Endothelial cell of umbilical vein (primary cell): Measurements from ENCODE around the gene TIMM17A. TPM values are rescaled to one million over a fixed set of nuclear protein-coding genes. Genes with fewer than 3 reads are reported as not detected.

Experiments
- BruUV-seq: library from RNA; stranded (reverse); fragments of 400-500 nt; replicated peaks from 2 replicates; lab custom pipeline; 2021; lab: Mats Ljungman, UMichigan
- CTCF ChIA-PET: fragments of 300-600, 350-600 bp; sonication (Branson Sonifier 250); formaldehyde crosslinking; loops from one replicate; lab custom pipeline; 2021; ENCODE audit warnings: antibody characterized with exemption, inconsistent platforms; lab: Charles Lee
- POLR2A ChIA-PET: fragments of 300-600, 350-600 bp; sonication (Branson Sonifier 250); formaldehyde crosslinking; loops from one replicate; lab custom pipeline; 2021; ENCODE audit warnings: antibody characterized with exemption, inconsistent platforms; lab: Charles Lee
- DNase-seq: peaks from one replicate; pipeline ENCODE4 v3.0.0-alpha.2; 2011; ENCODE audit warnings: low read depth, low spot score
- FAIRE-seq: peaks from 2 replicates; lab custom pipeline; 2011; peaks lifted over from hg19 to GRCh38; lab: Jason Lieb, UNC
- H2AFZ ChIP-seq: 2 replicates; pipeline ENCODE4 v1.6.0; 2012; ENCODE audit warnings: low read depth, low read length, control low read depth, inconsistent platforms
- H3K27ac ChIP-seq: 2 replicates; pipeline ENCODE4 v1.5.1; 2011; ENCODE audit warnings: low read depth, mild to moderate bottlenecking, control low read depth, low read length, moderate library complexity; ENCODE audit not compliant: insufficient read depth
- H3K27me3 ChIP-seq, 2 experiments: 2 replicates each; pipeline versions ENCODE4 v1.6.0 to v1.6.1; 2011; ENCODE audit warnings: low read length in 2 of 2, mixed read lengths in 1 of 2; ENCODE audit not compliant: control insufficient read depth in 2 of 2, insufficient read depth in 2 of 2
- H3K36me3 ChIP-seq, 2 experiments: 2 replicates in 1 of 2; 3 replicates in 1 of 2; pipeline ENCODE4 v1.5.1; 2011; ENCODE audit warnings: low read length in 2 of 2, mild to moderate bottlenecking in 1 of 2, moderate library complexity in 1 of 2; ENCODE audit not compliant: control insufficient read depth in 2 of 2, insufficient read depth in 2 of 2; ENCODE audit errors: extremely low read depth in 1 of 2
- H3K4me1 ChIP-seq: 3 replicates; pipeline ENCODE4 v1.5.1; 2011; ENCODE audit warnings: mild to moderate bottlenecking, low read length; ENCODE audit not compliant: control insufficient read depth, insufficient read depth; ENCODE audit errors: extremely low read depth
- H3K4me2 ChIP-seq: 2 replicates; pipeline ENCODE4 v1.6.1; 2011; ENCODE audit warnings: low read length, control low read depth, mixed read lengths; ENCODE audit not compliant: insufficient read depth
- H3K4me3 ChIP-seq, 3 experiments: fragments of 200-600 bp in 1 of 3; sonication (generic), shearing (Covaris generic) in 1 of 3; replicated peaks in 1 of 3; 2 replicates each; pipeline ENCODE4 v1.5.1; 2011 to 2016; ENCODE audit warnings: control low read depth in 3 of 3, low read length in 3 of 3, mild to moderate bottlenecking in 2 of 3, inconsistent platforms in 1 of 3, low read depth in 1 of 3, moderate library complexity in 1 of 3; ENCODE audit not compliant: insufficient read depth in 1 of 3
- H3K79me2 ChIP-seq: 2 replicates; pipeline ENCODE4 v1.6.0; 2012; ENCODE audit warnings: low read length, inconsistent platforms; ENCODE audit not compliant: control insufficient read depth, insufficient read depth
- H3K9ac ChIP-seq: replicated peaks from 2 replicates; pipeline ENCODE3; 2011; ENCODE audit warnings: low read length, control low read depth; ENCODE audit not compliant: insufficient read depth; ENCODE audit errors: extremely low read depth
- H3K9me1 ChIP-seq: replicated peaks from 3 replicates; pipeline ENCODE4 v1.6.0; 2011; ENCODE audit warnings: mild to moderate bottlenecking, low read length; ENCODE audit not compliant: control insufficient read depth, insufficient read depth; ENCODE audit errors: extremely low read depth
- H3K9me3 ChIP-seq: replicated peaks from 2 replicates; pipeline ENCODE4 v1.5.1; 2012; ENCODE audit warnings: low read length, inconsistent platforms; ENCODE audit not compliant: control insufficient read depth, insufficient read depth
- H4K20me1 ChIP-seq: replicated peaks from 2 replicates; pipeline ENCODE3; 2011; ENCODE audit warnings: mild to moderate bottlenecking, low read length; ENCODE audit not compliant: control insufficient read depth, insufficient read depth; ENCODE audit errors: extremely low read depth
- CTCF ChIP-seq, 2 donors: IDR thresholded peaks; 1 replicate in 1 of 2; 2 replicates in 1 of 2; pipeline ENCODE4 v1.5.1; 2011; ENCODE audit warnings: low read length in 2 of 2, mild to moderate bottlenecking in 2 of 2, moderate library complexity in 2 of 2, control low read depth in 1 of 2, inconsistent platforms in 1 of 2, low read depth in 1 of 2; ENCODE audit not compliant: insufficient read depth in 1 of 2; ENCODE audit errors: extremely low read depth in 1 of 2
- EZH2 ChIP-seq: IDR thresholded peaks from 2 replicates; pipeline ENCODE4 v1.6.1; 2012; ENCODE audit warnings: borderline replicate concordance, low read depth, mild to moderate bottlenecking, moderate library complexity, low read length, inconsistent platforms; ENCODE audit not compliant: severe bottlenecking
- FOS ChIP-seq: IDR thresholded peaks from 2 replicates; pipeline ENCODE4 v1.6.1; 2011; ENCODE audit warnings: mild to moderate bottlenecking, low read length, moderate library complexity, borderline replicate concordance; ENCODE audit not compliant: insufficient read depth
- GATA2 ChIP-seq: IDR thresholded peaks from 2 replicates; pipeline ENCODE4 v1.7.0; 2011; ENCODE audit warnings: low read depth, mild to moderate bottlenecking, moderate library complexity, mixed read lengths, low read length; ENCODE audit not compliant: insufficient read length, insufficient read depth
- JUN ChIP-seq: IDR thresholded peaks from 2 replicates; pipeline ENCODE4 v1.6.1; 2011; ENCODE audit warnings: borderline replicate concordance, low read depth; ENCODE audit not compliant: insufficient read length, insufficient read depth
- MAX ChIP-seq: IDR thresholded peaks from 2 replicates; pipeline ENCODE4 v1.6.1; 2011; ENCODE audit not compliant: insufficient read depth, insufficient read length
- MYC ChIP-seq: IDR thresholded peaks from one replicate; pipeline ENCODE4 v1.6.1; 2011; ENCODE audit warnings: mild to moderate bottlenecking, low read depth, low read length
- POLR2A ChIP-seq: IDR thresholded peaks from 2 replicates; pipeline ENCODE4 v1.6.1; 2012; ENCODE audit warnings: low read depth, mild to moderate bottlenecking, control low read depth, low read length
- POLR2AphosphoS5 ChIP-seq: IDR thresholded peaks from 2 replicates; pipeline ENCODE4 v1.6.1; 2012; ENCODE audit warnings: low read depth, mild to moderate bottlenecking, control low read depth, low read length, moderate library complexity; ENCODE audit not compliant: insufficient read depth
- dilution Hi-C: fragments of 300-500 bp; cut with MboI; formaldehyde crosslinking; loops from one replicate; pipeline ENCODE4 v1.15.0; 2019; ENCODE audit warnings: low sequenced_read_pairs; ENCODE audit not compliant: extremely low pct_ligation_motif_present
- intact Hi-C: fragments of 100-400 bp; cut with micrococcal nuclease; formaldehyde crosslinking; loops from one replicate; pipeline ENCODE4 v1.10.0; 2022
- polyA plus RNA-seq, 4 experiments: library from polyadenylated mRNA; depleted of rRNA in 3 of 4; stranded (reverse) in 3 of 4; unstranded in 1 of 4; fragments of >200 nt; gene quantifications; 2 replicates each; pipeline versions ENCODE4 v1.2.1 to v1.2.3, GENCODE V29; 2011 to 2012; ENCODE audit warnings: missing spikeins in 1 of 4
- total RNA-seq: library from RNA; stranded (reverse); gene quantifications from 2 replicates; pipeline ENCODE4 v1.2.3, GENCODE V29; 2021

Gene TIMM17A
- total and polyA plus RNA-seq, 2 donors (not counting 3 experiments of a cell fraction or from before 2014, with no cell fraction given): 57.9 to 105 TPM

GRCh38 chr1:201944639-201945038 lies 10.7 kb upstream of the TIMM17A start:
- H3K27me3 ChIP-seq: peaks cover 11 to 13% of the 10 kb centered on the region in 2 experiments
- H3K4me3 ChIP-seq: no peak overlapping the region
- dilution Hi-C loops: no loop called here
- H3K9ac ChIP-seq: no peak overlapping the region
- ChIA-PET CTCF (interaction anchor here (0.8 to 2.9 kb wide), 6 partner anchors 19 to 48 kb away, joined by 3 to 31 read pairs (median 4); no protein-coding TSS in a partner anchor), POLR2A (no interaction called here)
- H3K79me2 ChIP-seq: no peaks in the 10 kb centered on the region
- TF ChIP-seq FOS (no peak), MAX (no peak), JUN (no peak), POLR2A (no peak), POLR2AphosphoS5 (no peak), EZH2 (no peak), GATA2 (no peak), MYC (no peak), CTCF (IDR thresholded peaks at IDR 0.05; ENCODE audit: extremely low read depth in 1 of 2, insufficient read depth in 1 of 2, low read depth in 1 of 2, low read length in 2 of 2) (no peak)
- no peak overlapping the region for H3K4me2 ChIP-seq
- FAIRE-seq: no peak
- H3K9me3 ChIP-seq: no peaks in the 10 kb centered on the region
- H3K9me1 ChIP-seq: no peaks in the 10 kb centered on the region
- intact Hi-C loops: no loop called here
- no peaks in the 10 kb centered on the region for H4K20me1 ChIP-seq
- H3K27ac ChIP-seq: no peak overlapping the region
- peaks cover 9% of the 10 kb centered on the region for H3K4me1 ChIP-seq
- no TSS peak for BruUV-seq
- DNase-seq: no peak
- no peak overlapping the region for H2AFZ ChIP-seq
- H3K36me3 ChIP-seq: no peaks in the 10 kb centered on the region
